ENCODE results near the gene TMEM144. TPM values are rescaled to one million over a fixed set of nuclear protein-coding genes. Genes with fewer than 3 reads are reported as not detected.

The TMEM144 gene
- total RNA-seq, 1 donor: 2.2 TPM

DNA sequence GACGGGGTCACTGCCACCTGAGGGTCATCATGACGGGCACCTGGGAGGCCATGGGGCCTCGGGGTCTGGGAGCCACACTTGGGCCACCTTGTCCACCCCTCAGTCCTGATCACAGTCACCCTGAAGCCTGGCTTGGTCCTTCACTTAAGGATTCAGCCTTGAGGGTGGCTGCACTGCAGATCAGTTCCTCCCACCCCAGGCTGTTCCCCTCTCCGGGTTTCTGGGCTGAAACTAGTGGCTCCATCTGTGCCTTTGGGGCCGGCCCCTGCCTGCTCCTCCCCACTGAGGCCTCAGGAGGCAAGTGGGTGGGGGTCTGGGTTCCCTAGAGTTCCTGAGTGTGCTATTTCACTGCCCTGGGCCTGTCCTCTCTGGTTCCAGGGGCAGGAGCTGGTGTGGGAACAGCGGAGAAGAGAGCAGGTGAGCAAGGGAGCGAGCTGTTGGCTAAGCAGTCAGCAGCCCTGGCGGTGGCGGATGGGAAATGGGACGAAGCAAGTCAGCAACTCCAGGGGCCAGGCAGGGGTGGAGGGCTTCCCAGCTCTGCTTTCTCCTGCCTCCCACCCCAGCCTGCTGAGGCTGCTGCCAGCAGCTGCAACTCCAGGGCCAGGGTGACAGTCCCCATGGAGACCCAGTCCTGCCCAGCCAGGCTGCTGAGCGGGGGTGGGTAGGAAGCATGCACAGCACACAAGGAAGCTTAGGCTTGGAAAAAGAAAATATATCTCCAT is 81.2 kb downstream of the TMEM144 start:
- no peak overlapping the region for H3K4me3 ChIP-seq (ENCODE audit: low read length)
- no peaks in the 10 kb centered on the region for H3K4me1 ChIP-seq (ENCODE audit: insufficient read depth, low read length)
- H3K27me3 ChIP-seq (ENCODE audit: insufficient read depth, low read length): no peaks in the 10 kb centered on the region
- no peaks in the 10 kb centered on the region for H3K9me3 ChIP-seq (ENCODE audit: low read depth, low read length)

DNA sequence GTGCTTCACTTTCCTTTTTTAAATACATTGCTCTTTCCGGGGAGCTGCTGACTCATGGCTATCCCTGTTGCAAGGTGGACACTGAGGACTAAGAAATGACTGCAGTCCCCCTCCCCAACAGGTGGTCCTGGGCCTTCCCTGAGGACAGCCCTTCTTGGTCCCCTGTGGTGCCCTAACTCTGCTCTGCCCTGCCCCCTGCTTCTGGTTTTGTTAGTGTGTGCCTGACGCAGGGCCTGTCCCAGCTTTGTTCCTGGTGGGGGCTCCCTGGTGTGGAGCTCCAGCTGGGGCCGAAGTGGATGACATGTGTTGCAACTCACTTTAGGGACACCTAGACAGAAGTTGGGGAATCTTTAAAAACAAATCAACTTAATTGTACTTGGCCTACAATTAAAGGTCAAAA is 81.9 kb downstream of the TMEM144 start:
- no peaks in the 10 kb centered on the region for H3K4me1 ChIP-seq (ENCODE audit: insufficient read depth, low read length)
- H3K9me3 ChIP-seq (ENCODE audit: low read depth, low read length): no peaks in the 10 kb centered on the region
- no peaks in the 10 kb centered on the region for H3K27me3 ChIP-seq (ENCODE audit: insufficient read depth, low read length)
- H3K4me3 ChIP-seq (ENCODE audit: low read length): no peak overlapping the region

DNA sequence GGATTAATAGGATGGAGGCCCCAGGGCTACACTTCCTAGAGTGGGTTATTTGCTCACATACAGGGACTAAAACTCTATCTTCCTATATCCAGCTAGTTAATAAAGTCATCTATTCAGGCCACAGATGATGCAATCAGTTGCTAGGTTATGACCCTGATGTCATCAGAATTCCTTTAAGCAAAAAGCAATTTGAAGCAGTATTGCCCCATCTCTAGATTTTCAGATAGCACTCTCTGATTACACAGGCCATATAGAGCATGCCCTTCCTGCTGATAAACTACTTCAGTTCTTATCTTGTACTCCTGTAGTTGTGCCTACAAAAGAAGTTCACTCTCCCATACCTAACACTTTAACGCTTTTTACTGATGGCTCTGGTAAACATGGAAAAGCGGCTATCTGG is 84.8 kb downstream of the TMEM144 start:
- no peak overlapping the region for H3K4me3 ChIP-seq (ENCODE audit: low read length)
- H3K9me3 ChIP-seq (ENCODE audit: low read depth, low read length): no peaks in the 10 kb centered on the region
- H3K27me3 ChIP-seq (ENCODE audit: insufficient read depth, low read length): no peaks in the 10 kb centered on the region
- H3K4me1 ChIP-seq (ENCODE audit: insufficient read depth, low read length): no peaks in the 10 kb centered on the region

DNA sequence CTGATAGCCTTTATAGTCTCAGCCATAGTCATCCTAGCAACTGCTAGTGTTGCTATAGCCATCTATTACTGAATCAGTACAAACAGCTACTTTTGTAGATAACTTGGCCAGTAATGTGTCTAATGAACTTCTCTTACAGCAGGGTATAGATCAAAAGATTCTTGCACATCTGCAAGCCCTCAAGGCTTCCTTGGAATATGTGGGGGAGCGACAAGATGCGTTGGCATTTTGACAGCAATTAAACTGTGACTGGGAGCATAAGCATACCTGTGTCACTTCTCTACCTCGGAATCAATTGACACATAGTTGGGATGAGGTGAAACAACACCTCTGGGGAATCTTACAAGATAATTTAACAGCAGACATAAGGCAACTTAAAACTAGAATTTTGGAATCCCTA is 87.6 kb downstream of the TMEM144 start:
- Histone ChIP-seq H3K4me3 (ENCODE audit: low read length) (no peak overlapping the region), H3K4me1 (ENCODE audit: insufficient read depth, low read length) (no peaks in the 10 kb centered on the region), H3K27me3 (ENCODE audit: insufficient read depth, low read length) (no peaks in the 10 kb centered on the region), H3K9me3 (ENCODE audit: low read depth, low read length) (no peaks in the 10 kb centered on the region)

DNA sequence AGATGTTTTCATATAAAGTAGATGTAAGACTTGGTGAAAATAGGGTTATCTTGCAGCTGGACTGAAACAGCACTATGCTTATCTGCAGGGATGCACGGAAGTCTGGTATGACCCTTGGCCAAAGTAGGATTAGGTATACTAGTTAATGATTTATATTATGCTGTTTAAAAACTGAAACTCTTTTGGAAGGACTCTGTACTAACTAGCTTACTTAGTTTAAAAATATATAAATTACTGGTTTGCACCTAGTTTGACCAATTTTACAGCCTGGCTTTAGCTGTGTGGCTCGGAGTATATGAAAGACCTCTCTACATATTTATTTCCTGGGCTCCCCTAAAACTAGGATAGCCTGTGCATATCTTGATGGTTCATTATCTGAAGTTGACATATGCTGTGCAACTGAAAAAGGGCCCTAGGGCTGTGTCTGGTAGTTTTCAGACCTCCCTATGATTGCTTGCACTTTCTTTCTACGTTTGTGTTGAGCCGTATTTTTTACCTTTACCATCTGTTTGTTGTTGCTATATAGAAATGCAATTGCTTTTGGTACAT is 89.2 kb downstream of the TMEM144 start:
- H3K4me1 ChIP-seq (ENCODE audit: insufficient read depth, low read length): no peaks in the 10 kb centered on the region
- H3K4me3 ChIP-seq (ENCODE audit: low read length): no peak overlapping the region
- no peaks in the 10 kb centered on the region for H3K9me3 ChIP-seq (ENCODE audit: low read depth, low read length)
- H3K27me3 ChIP-seq (ENCODE audit: insufficient read depth, low read length): no peaks in the 10 kb centered on the region

DNA sequence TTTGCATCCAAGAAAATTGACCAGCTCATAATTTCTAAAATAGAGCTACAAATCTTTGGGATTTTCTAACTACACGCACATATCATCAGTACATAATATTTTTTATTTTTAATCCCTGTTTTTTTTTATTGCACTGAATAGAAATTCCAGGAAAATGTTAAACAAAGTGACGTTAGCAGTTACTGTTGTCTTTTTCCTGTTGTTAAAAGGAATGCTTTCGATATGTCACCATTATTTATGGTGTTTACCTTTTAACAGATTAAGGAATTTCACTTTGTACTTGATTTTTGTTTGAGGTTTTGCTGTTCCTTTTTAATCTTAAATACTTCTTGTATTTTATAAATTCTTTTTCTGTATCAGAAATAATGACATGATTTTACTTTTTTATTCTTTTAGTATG is 89.7 kb downstream of the TMEM144 start:
- no peak overlapping the region for H3K4me3 ChIP-seq (ENCODE audit: low read length)
- no peaks in the 10 kb centered on the region for H3K27me3 ChIP-seq (ENCODE audit: insufficient read depth, low read length)
- no peaks in the 10 kb centered on the region for H3K4me1 ChIP-seq (ENCODE audit: insufficient read depth, low read length)
- H3K9me3 ChIP-seq (ENCODE audit: low read depth, low read length): no peaks in the 10 kb centered on the region

DNA sequence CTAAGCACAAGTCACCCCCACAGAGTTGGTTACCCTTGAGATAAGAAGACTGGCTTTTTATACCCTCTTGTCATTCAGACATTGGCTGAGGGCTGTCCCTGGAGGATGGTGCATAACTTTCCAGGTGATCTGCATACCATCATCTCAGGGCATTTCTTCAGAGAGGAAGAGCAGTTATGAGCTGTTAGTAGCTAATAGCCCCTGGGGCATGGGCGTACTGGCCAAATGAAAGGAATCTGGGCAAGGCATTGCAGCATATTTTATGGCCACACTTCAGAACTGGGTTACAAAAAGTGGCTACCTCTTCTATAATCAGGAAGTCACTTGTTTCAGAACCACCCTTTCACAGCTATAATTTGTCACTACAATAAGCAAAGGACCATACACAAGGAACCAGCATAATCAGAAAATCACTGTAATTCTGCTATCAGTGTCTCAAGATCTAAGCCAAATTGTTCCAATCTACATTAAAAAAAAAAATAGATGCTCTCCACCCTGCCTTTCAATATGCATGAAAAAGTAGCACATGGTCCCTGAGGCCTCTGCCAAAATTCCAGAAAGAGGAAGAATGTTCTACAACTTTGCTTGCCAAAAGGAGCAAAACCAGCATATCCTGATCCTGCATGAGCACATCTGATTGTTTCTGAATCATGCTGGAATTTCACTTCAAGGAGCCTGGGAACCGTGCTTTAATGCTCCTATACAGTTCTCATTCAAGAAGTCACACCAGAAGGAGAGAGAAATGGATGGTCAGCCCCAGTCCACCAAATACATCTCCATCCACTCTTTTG is 92.0 kb downstream of the TMEM144 start:
- no peaks in the 10 kb centered on the region for H3K9me3 ChIP-seq (ENCODE audit: low read depth, low read length)

DNA sequence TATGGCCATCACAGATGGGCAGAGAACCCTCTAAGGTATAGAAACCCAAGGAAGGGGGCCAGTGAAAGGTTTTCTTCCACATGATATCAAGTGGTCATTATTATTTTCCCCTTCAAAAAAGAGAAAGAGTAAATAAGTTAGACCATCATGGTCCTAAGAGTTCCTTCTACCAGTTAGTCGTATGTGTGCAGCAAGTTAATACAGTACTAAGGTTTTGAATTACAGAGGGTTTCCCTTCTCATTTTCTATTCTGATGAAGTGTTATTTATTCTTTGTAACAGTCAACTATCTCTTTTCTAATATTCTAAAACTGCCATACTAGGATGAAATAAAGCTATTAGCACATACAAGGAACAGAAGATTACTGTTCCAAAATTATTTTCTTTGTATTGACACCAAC is 94.4 kb downstream of the TMEM144 start:
- Histone ChIP-seq H3K4me3 (ENCODE audit: low read length) (no peak overlapping the region), H3K9me3 (ENCODE audit: low read depth, low read length) (no peaks in the 10 kb centered on the region), H3K4me1 (ENCODE audit: insufficient read depth, low read length) (no peaks in the 10 kb centered on the region), H3K27me3 (ENCODE audit: insufficient read depth, low read length) (no peaks in the 10 kb centered on the region)

More for the DNA sequence above, 92.0 kb downstream of the TMEM144 start:
- Histone ChIP-seq H3K4me3 (ENCODE audit: low read length) (no peak overlapping the region), H3K4me1 (ENCODE audit: insufficient read depth, low read length) (no peaks in the 10 kb centered on the region), H3K27me3 (ENCODE audit: insufficient read depth, low read length) (no peaks in the 10 kb centered on the region)

Other genes starting within 250 kb of the TMEM144 start
- 19.4 TPM for gene GASK1B, start 37.5 kb upstream of the TMEM144 start, total RNA-seq

All from mononuclear cell (primary cell).